Activated naive CD8-positive, alpha-beta T cell treated with anti-CD3 and anti-CD28 coated beads, Interleukin-2, amount 10 ng/mL, durations not matched to agents 7 days and 5 days (primary cell): ENCODE results near the gene NAA15. TPM values are rescaled to one million over a fixed set of nuclear protein-coding genes. Genes with fewer than 3 reads are reported as not detected.
A peak's percentile ranks its signal among the peaks of the same experiment; 100 is the strongest.

Experiments used
- ATAC-seq: fragments of 150-1000 bp; cut with Tn5 transposase; one replicate; pipeline ENCODE4 v1.10.0; 2021; ENCODE audit warnings: low read depth, moderate library complexity
- POLR2A ChIA-PET: fragments of 350-600 bp; sonication (Branson Sonifier 250); formaldehyde crosslinking; loops from one replicate; lab custom pipeline; 2021; ENCODE audit warnings: antibody characterized with exemption; lab: Charles Lee
- DNase-seq: peaks from one replicate; pipeline ENCODE4 v3.0.0; 2021
- H3K27ac Mint-ChIP-seq: one replicate; pipeline ENCODE4 v1.8.0; 2022; ENCODE audit warnings: mild to moderate bottlenecking, mixed read lengths
- H3K27me3 Mint-ChIP-seq: one replicate; pipeline ENCODE4 v1.8.0; 2022; ENCODE audit warnings: mild to moderate bottlenecking, moderate library complexity, mixed read lengths
- H3K36me3 Mint-ChIP-seq: one replicate; pipeline ENCODE4 v1.8.0; 2021; ENCODE audit warnings: mild to moderate bottlenecking, mixed read lengths
- H3K4me1 Mint-ChIP-seq: one replicate; pipeline ENCODE4 v1.8.0; 2021; ENCODE audit warnings: mixed read lengths
- H3K4me3 Mint-ChIP-seq: one replicate; pipeline ENCODE4 v1.8.0; 2022; ENCODE audit warnings: mild to moderate bottlenecking, moderate library complexity, mixed read lengths
- H3K9me3 Mint-ChIP-seq: one replicate; pipeline ENCODE4 v1.8.0; 2021; ENCODE audit warnings: mixed read lengths
- total RNA-seq, 2 experiments: library from RNA; stranded (reverse); gene quantifications; one replicate each; pipeline ENCODE4 v1.2.3, GENCODE V29; 2021

The NAA15 gene
- total RNA-seq, 2 experiments from 2014 or later, result 42.1 to 50.3 TPM

DNA sequence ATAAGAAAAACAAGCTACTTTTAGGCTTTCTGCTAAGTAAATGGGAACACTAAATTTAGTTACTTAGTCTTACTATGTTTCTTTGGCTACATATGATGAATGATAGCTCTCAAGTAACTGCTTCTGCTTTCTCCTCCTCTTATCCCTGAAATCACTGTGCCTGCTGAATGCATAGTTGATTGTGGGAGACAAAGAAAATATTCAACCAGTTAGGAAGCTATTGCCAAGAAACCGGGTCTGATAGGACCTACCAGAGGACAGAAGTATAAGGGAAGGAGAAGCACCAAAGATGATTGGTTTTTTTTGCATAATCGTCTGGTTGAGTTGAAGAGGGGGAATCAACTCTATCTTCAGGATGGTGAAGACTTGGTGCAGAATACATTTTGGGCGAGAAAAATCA lies 29.0 kb downstream of the NAA15 start:
- ATAC-seq (no peak), DNase-seq (no peak)
- H3K27me3 Mint-ChIP-seq, result no peaks in the 10 kb centered on the region
- H3K9me3 Mint-ChIP-seq, result no peaks in the 10 kb centered on the region
- peak overlapping the region; percentile 26 for H3K27ac Mint-ChIP-seq
- H3K4me1 Mint-ChIP-seq, result peaks cover 12% of the 10 kb centered on the region
- peaks cover 34% of the 10 kb centered on the region for H3K36me3 Mint-ChIP-seq
- POLR2A ChIA-PET, result interaction anchor here (0.6 to 1.1 kb wide), 2 partner anchors 11 to 29 kb away, joined by 3 to 4 read pairs; partner anchors contain the start of gene NAA15
- H3K4me3 Mint-ChIP-seq, result no peak overlapping the region

DNA sequence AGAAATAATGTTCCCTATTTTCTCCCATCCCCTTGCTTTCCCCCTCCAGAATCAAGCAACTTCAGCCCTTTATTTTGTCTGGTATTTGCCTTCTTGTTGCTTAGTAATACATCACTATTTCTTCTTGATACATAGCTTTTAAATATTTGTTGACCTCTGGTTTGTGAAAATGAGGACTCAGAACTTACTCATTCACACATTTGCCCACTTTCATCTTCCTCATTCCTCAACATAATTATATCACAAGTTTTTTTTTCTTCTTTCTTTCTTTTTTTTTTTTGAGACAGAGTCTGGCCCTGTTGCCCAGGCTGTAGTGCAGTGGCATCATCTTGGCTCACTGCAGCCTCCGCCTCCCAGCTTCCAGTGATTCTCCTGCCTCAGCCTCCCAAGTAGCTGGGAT lies 29.9 kb downstream of the NAA15 start:
- Mint-ChIP-seq H3K4me1 (peaks cover 12% of the 10 kb centered on the region), H3K9me3 (no peaks in the 10 kb centered on the region), H3K27me3 (no peaks in the 10 kb centered on the region), H3K27ac (no peak overlapping the region), H3K36me3 (peaks cover 37% of the 10 kb centered on the region), H3K4me3 (no peak overlapping the region)
- no peak for ATAC-seq
- DNase-seq, result no peak
- POLR2A ChIA-PET, result no interaction called here

- no peaks in the 10 kb centered on the region for H3K9me3 Mint-ChIP-seq
- H3K4me3 Mint-ChIP-seq, result no peak overlapping the region
- POLR2A ChIA-PET, result no interaction called here
- DNase-seq, result no peak
- peaks cover 16% of the 10 kb centered on the region for H3K4me1 Mint-ChIP-seq
- peaks cover 31% of the 10 kb centered on the region for H3K36me3 Mint-ChIP-seq
- H3K27me3 Mint-ChIP-seq, result no peaks in the 10 kb centered on the region
- no peak for ATAC-seq
- no peak overlapping the region for H3K27ac Mint-ChIP-seq
These were observed 31.7 kb downstream of the NAA15 start for GRCh38 chr4:139333046-139333445.

DNA sequence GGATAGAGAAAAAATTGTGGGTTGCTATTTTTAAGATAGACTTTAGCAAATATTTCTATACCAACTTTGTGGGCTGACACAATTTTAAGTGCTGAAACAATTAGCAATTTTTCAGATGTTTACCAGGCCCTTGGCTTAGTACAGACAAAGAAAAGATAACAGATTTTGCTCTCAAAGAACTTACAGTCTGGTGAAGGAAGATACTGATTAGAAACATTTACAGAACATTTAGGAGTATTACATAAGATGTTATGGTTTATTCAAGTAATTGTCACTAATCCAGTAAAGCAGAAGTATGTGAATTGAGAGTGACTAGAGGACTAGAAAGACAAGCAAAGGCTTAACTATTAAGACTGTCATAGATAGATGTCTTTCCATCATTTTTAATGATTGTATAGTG lies 36.3 kb downstream of the NAA15 start:
- Mint-ChIP-seq H3K27ac (no peak overlapping the region), H3K4me3 (no peak overlapping the region), H3K9me3 (no peaks in the 10 kb centered on the region), H3K36me3 (peaks cover 25% of the 10 kb centered on the region), H3K27me3 (no peaks in the 10 kb centered on the region), H3K4me1 (peaks cover 6% of the 10 kb centered on the region)
- ATAC-seq (no peak), DNase-seq (no peak)
- POLR2A ChIA-PET, result no interaction called here

DNA sequence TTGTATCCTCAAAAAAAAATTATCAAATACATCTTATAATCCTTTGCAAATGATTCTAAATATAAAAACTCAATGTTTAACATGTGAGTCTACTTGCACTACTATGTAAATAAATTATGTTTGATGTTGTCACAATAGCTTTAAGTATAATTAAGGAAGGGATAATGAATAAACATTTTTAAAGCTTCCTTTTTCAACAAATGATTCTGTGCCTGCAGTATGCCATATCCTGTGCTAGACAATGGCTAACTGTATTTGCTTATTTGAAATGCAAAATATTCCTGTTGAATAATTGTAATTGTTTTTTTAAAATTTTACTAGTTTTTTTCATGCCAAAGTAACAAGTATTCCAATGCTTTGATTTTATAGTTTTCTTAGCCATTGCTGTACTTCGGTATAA lies 60.0 kb downstream of the NAA15 start:
- no peaks in the 10 kb centered on the region for H3K4me1 Mint-ChIP-seq
- no peaks in the 10 kb centered on the region for H3K27me3 Mint-ChIP-seq
- POLR2A ChIA-PET, result no interaction called here
- H3K36me3 Mint-ChIP-seq, result peaks cover 27% of the 10 kb centered on the region
- H3K9me3 Mint-ChIP-seq, result no peaks in the 10 kb centered on the region
- no peak overlapping the region for H3K27ac Mint-ChIP-seq
- no peak for DNase-seq
- ATAC-seq, result no peak
- H3K4me3 Mint-ChIP-seq, result no peak overlapping the region

DNA sequence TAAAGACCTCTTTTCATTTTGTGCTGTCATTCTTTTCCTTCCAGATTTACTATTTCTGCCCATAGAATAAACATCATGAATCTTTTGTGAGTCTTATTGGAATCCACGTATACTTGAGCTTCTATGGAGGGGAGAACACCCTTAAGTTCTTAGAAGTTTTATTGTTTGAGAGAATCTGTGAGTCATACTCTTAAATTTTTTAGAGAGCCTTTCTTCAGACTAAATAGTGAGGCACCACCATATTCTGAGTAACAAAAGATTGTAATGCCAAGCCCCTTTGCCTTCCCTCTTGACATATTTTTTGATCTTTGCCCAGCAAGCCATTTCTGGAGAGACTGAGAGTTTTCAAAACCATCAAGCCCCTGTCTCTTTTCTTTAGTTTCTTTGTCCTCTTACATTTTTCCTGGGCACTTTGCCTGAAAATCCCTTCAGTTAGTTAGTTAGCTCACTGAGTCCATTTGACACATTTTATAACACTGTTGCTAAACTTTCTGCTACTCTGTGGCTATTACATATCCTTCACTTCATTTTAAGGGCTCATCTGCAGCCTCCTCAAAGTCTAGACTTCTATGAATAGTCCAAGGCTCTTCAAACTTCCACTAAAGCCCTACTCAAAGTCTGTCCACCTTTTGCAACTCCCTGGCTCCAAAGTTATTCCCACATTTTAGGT lies 66.3 kb downstream of the NAA15 start:
- no peaks in the 10 kb centered on the region for H3K27me3 Mint-ChIP-seq
- H3K36me3 Mint-ChIP-seq, result peaks cover 32% of the 10 kb centered on the region
- no peaks in the 10 kb centered on the region for H3K4me1 Mint-ChIP-seq
- ATAC-seq (no peak), DNase-seq (no peak)
- no peaks in the 10 kb centered on the region for H3K9me3 Mint-ChIP-seq
- no peak overlapping the region for H3K4me3 Mint-ChIP-seq
- POLR2A ChIA-PET, result no interaction called here
- peak overlapping the region; percentile 9 for H3K27ac Mint-ChIP-seq

- Mint-ChIP-seq H3K4me1 (no peaks in the 10 kb centered on the region), H3K4me3 (no peak overlapping the region), H3K36me3 (peaks cover 41% of the 10 kb centered on the region), H3K9me3 (no peaks in the 10 kb centered on the region), H3K27me3 (no peaks in the 10 kb centered on the region), H3K27ac (no peak overlapping the region)
- POLR2A ChIA-PET, result no interaction called here
- ATAC-seq, result no peak
- DNase-seq, result no peak
These were observed 67.7 kb downstream of the NAA15 start for GRCh38 chr4:139368998-139369397.

- H3K27ac Mint-ChIP-seq, result no peak overlapping the region
- peaks cover 28% of the 10 kb centered on the region for H3K36me3 Mint-ChIP-seq
- no peak for ATAC-seq
- H3K4me3 Mint-ChIP-seq, result no peak overlapping the region
- no peaks in the 10 kb centered on the region for H3K4me1 Mint-ChIP-seq
- no peaks in the 10 kb centered on the region for H3K9me3 Mint-ChIP-seq
- H3K27me3 Mint-ChIP-seq, result no peaks in the 10 kb centered on the region
- no peak for DNase-seq
- POLR2A ChIA-PET, result no interaction called here
These were observed 72.9 kb downstream of the NAA15 start for GRCh38 chr4:139374251-139374650.

DNA sequence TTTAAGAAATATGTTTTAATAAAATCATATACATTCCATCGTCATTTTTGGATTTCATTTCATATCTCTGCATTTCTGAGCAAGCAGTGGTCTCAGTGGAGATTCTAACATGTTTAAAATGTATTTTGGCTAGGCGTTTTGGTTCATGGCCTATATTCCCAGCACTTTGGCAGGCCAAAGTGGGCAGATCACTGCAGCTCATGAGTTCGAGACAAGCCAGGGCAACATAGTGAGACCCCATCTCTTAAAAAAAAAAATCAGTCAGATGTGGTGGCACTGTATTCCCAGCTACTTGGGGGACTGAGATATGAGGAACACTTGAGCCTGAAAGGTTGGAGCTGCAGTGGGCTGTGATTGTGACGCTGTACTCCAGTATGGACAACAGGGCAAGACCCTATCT lies 85.1 kb downstream of the NAA15 start:
- Mint-ChIP-seq H3K27me3 (no peaks in the 10 kb centered on the region), H3K4me3 (no peak overlapping the region), H3K9me3 (no peaks in the 10 kb centered on the region), H3K4me1 (peaks cover 16% of the 10 kb centered on the region), H3K36me3 (peaks cover 18% of the 10 kb centered on the region), H3K27ac (no peak overlapping the region)
- POLR2A ChIA-PET, result no interaction called here
- ATAC-seq (no peak), DNase-seq (no peak)

- peaks cover 16% of the 10 kb centered on the region for H3K4me1 Mint-ChIP-seq
- no peak overlapping the region for H3K27ac Mint-ChIP-seq
- H3K4me3 Mint-ChIP-seq, result no peak overlapping the region
- H3K36me3 Mint-ChIP-seq, result peaks cover 29% of the 10 kb centered on the region
- ATAC-seq, result no peak
- H3K27me3 Mint-ChIP-seq, result no peaks in the 10 kb centered on the region
- no peaks in the 10 kb centered on the region for H3K9me3 Mint-ChIP-seq
- DNase-seq, result no peak
- POLR2A ChIA-PET, result no interaction called here
These were observed 87.8 kb downstream of the NAA15 start for GRCh38 chr4:139389102-139389501.

DNA sequence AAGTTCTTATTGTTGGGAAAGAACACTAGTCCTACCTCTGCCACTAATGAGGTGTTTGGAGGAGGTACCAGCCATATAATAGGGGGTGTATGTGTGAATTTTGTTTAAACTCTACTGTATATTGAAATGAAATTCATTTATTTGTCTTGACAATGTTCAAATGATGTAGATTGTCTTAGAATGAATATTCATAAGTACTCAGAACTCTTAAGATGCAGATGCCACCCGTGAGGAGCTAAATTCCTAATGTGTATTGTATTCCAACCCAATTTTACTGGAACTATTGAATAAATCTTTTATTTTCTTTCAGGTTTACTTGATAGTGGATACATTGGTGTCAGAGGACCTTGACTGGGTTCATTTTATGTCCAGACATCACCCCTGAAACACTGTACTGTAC lies 88.7 kb downstream of the NAA15 start:
- Mint-ChIP-seq H3K27me3 (no peaks in the 10 kb centered on the region), H3K36me3 (peaks cover 30% of the 10 kb centered on the region), H3K4me3 (no peak overlapping the region), H3K27ac (no peak overlapping the region), H3K4me1 (peaks cover 16% of the 10 kb centered on the region), H3K9me3 (no peaks in the 10 kb centered on the region)
- POLR2A ChIA-PET, result no interaction called here
- ATAC-seq (no peak), DNase-seq (no peak)

DNA sequence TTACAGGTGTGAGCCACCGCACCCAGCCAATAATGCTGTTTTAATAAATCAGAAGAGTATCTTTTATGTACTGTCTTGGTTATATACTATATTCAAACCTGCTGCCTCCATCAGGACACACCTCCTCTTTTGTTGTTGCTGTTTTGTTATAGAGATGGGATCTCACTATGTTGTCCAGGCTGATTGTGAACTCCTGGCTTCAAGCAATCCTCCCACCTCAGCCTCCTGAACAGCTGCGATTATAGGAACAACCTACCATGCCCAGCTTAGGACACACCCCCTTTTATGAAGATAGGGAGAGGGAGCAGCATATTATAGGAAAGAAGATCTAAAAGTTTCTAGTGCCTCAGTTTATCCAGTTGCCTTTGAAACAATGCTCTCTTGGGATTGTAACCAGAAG lies 90.4 kb downstream of the NAA15 start:
- DNase-seq (no peak), ATAC-seq (no peak)
- Mint-ChIP-seq H3K9me3 (no peaks in the 10 kb centered on the region), H3K4me1 (peaks cover 16% of the 10 kb centered on the region), H3K27me3 (no peaks in the 10 kb centered on the region), H3K4me3 (no peak overlapping the region), H3K36me3 (peaks cover 30% of the 10 kb centered on the region), H3K27ac (no peak overlapping the region)
- POLR2A ChIA-PET, result no interaction called here

DNA sequence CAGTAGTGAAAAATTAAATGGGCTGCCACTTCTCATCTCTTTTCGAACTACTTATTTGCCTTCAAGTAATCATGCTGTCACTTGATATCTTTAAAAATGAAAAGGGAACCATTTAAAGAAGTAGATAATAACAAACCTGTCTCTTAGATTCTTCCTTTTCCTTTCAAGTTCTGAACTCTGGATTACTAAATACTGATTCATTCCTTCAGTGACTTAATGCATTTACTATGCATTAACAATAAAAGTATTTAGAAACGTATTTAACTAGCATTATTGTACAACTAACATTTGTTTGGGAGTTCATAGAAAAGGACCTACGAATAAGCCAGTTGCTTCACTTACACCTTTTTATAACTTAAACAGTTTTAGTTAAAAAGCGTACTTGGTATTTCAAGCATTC lies 91.5 kb downstream of the NAA15 start:
- ATAC-seq (no peak), DNase-seq (no peak)
- H3K9me3 Mint-ChIP-seq, result no peaks in the 10 kb centered on the region
- H3K4me3 Mint-ChIP-seq, result no peak overlapping the region
- no peak overlapping the region for H3K27ac Mint-ChIP-seq
- peaks cover 16% of the 10 kb centered on the region for H3K4me1 Mint-ChIP-seq
- peaks cover 34% of the 10 kb centered on the region for H3K36me3 Mint-ChIP-seq
- no peaks in the 10 kb centered on the region for H3K27me3 Mint-ChIP-seq
- POLR2A ChIA-PET, result no interaction called here

DNA sequence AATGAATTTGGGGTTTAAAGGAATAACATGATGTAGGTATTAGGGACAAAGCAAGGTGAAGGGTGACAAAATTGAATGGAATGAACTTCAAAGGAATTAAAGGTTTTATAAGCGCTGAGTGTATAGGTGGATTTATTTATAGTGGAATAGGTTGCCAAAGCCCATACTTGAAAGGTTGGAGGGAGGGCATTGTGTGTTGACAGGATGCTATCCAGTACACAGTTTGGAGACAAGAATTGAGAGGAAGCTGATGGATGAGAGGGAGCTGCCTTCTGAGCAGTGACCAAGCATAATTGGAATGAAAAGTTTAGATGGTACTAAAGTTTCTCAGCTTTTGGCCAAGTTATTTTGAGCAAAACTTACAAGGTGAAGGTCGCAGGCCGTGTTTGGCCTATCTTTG lies 100.1 kb downstream of the NAA15 start:
- Mint-ChIP-seq H3K9me3 (no peaks in the 10 kb centered on the region), H3K4me3 (no peak overlapping the region), H3K27ac (no peak overlapping the region), H3K27me3 (no peaks in the 10 kb centered on the region), H3K4me1 (no peaks in the 10 kb centered on the region), H3K36me3 (peaks cover 16% of the 10 kb centered on the region)
- POLR2A ChIA-PET, result no interaction called here
- DNase-seq (no peak), ATAC-seq (no peak)
